Spleen (tissue), 7 donors: ENCODE results near the gene OOSP3.

Experiments used
- POLR2A ChIP-seq, 3 donors: fragments of 450-650 bp; IDR thresholded peaks; one replicate each; pipeline ENCODE4 v1.5.1; 2017; ENCODE audit warnings: antibody characterized with exemption in 3 of 3, mild to moderate bottlenecking in 1 of 3
- TF ChIP-seq, protein P1 (sequence below), 11 experiments: fragments of 200-600 bp in 7 of 11; fragments of 450-650 bp in 4 of 11; sonication (generic) in 4 of 11; IDR thresholded peaks in 8 of 11; conservative IDR thresholded peaks in 3 of 11; 1 replicate in 7 of 11; 2 replicates in 4 of 11; pipeline versions ENCODE4 v1.4.0 to v1.8.0; 2016 to 2021; ENCODE audit warnings: antibody characterized with exemption in 11 of 11, inconsistent platforms in 4 of 11, mild to moderate bottlenecking in 1 of 11
- donor health status: DM: no; HTN: no; CAD: no; lungs with moderate emphysema.
- donor health status: DM: no; HTN: no; CAD: no.
- donor health status: DM: no; HTN: no; CAD: no.

DNA sequence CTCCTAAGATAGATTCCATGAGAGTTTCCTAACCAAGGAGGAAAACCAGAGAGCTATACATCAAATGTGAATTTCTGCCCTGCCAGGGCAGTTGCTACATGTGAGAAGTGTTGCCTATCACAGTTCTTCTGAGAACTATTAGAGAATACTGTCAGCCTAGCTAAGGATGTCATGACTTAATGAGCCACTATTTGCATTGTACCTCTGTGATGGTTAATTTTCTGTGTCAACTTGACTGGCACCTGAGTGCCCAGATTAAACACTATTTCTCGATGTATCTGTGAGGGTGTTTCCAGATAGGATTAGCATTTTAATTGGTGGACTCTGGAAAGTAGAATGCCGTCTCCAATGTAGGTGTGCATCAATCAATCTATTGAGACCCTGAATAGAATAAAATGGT is 10.6 kb upstream of the OOSP3 start:
- TF ChIP-seq, protein P1, sequence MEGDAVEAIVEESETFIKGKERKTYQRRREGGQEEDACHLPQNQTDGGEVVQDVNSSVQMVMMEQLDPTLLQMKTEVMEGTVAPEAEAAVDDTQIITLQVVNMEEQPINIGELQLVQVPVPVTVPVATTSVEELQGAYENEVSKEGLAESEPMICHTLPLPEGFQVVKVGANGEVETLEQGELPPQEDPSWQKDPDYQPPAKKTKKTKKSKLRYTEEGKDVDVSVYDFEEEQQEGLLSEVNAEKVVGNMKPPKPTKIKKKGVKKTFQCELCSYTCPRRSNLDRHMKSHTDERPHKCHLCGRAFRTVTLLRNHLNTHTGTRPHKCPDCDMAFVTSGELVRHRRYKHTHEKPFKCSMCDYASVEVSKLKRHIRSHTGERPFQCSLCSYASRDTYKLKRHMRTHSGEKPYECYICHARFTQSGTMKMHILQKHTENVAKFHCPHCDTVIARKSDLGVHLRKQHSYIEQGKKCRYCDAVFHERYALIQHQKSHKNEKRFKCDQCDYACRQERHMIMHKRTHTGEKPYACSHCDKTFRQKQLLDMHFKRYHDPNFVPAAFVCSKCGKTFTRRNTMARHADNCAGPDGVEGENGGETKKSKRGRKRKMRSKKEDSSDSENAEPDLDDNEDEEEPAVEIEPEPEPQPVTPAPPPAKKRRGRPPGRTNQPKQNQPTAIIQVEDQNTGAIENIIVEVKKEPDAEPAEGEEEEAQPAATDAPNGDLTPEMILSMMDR (IDR thresholded peaks at IDR 0.05 in 8 of 11, conservative IDR thresholded peaks at IDR 0.05 in 3 of 11): no peak
- no peak for TF ChIP-seq POLR2A (IDR thresholded peaks at IDR 0.05)
